Endothelial cell (in vitro differentiated cells): ENCODE results near the gene LRRN2. TPM values are rescaled to one million over a fixed set of nuclear protein-coding genes. Genes with fewer than 3 reads are reported as not detected.

ENCODE experiments used
- DNase-seq: peaks from one replicate; pipeline ENCODE4 v3.0.0; 2021; ENCODE audit warnings: low spot score
- H3K27ac Mint-ChIP-seq: one replicate; pipeline ENCODE4 v1.8.0; 2021; ENCODE audit warnings: mixed read lengths, inconsistent platforms; ENCODE audit not compliant: unreplicated experiment
- H3K27me3 Mint-ChIP-seq: one replicate; pipeline ENCODE4 v1.8.0; 2021; ENCODE audit warnings: mild to moderate bottlenecking, moderate library complexity, mixed read lengths, inconsistent platforms; ENCODE audit not compliant: unreplicated experiment
- H3K36me3 Mint-ChIP-seq: one replicate; pipeline ENCODE4 v1.8.0; 2021; ENCODE audit warnings: mild to moderate bottlenecking, low read depth, mixed read lengths, inconsistent platforms; ENCODE audit not compliant: unreplicated experiment
- H3K4me1 Mint-ChIP-seq: one replicate; pipeline ENCODE4 v1.8.0; 2021; ENCODE audit warnings: mild to moderate bottlenecking, mixed read lengths, inconsistent platforms; ENCODE audit not compliant: unreplicated experiment
- H3K4me3 Mint-ChIP-seq: one replicate; pipeline ENCODE4 v1.8.0; 2021; ENCODE audit warnings: mild to moderate bottlenecking, mixed read lengths, inconsistent platforms; ENCODE audit not compliant: unreplicated experiment
- H3K9me3 Mint-ChIP-seq: one replicate; pipeline ENCODE4 v1.8.0; 2021; ENCODE audit warnings: mixed read lengths, inconsistent platforms; ENCODE audit not compliant: unreplicated experiment
- total RNA-seq: library from RNA; stranded (reverse); fragmentation: NEBNext Ultra II Directional; extraction: Animal tissue kit (Norgen Biotek cat#: 25700); gene quantifications from one replicate; pipeline ENCODE4 v1.2.1, GENCODE V29; 2021; ENCODE audit not compliant: unreplicated experiment
- TF ChIP-seq, protein P1 (sequence below): fragments of 200-600 bp; sonication (generic); IDR thresholded peaks from one replicate; pipeline ENCODE4 v1.5.0; 2021; ENCODE audit warnings: antibody characterized with exemption; ENCODE audit not compliant: unreplicated experiment

Gene LRRN2
- total RNA-seq, 1 donor from 2014 or later: 71.1 TPM

- Mint-ChIP-seq H3K4me3 (no peak overlapping the region), H3K9me3 (no peaks in the 10 kb centered on the region), H3K27ac (no peak overlapping the region), H3K27me3 (no peaks in the 10 kb centered on the region), H3K4me1 (peaks cover under 1% of the 10 kb centered on the region), H3K36me3 (peaks cover 20% of the 10 kb centered on the region)
- DNase-seq: no peak
- TF ChIP-seq, protein P1, sequence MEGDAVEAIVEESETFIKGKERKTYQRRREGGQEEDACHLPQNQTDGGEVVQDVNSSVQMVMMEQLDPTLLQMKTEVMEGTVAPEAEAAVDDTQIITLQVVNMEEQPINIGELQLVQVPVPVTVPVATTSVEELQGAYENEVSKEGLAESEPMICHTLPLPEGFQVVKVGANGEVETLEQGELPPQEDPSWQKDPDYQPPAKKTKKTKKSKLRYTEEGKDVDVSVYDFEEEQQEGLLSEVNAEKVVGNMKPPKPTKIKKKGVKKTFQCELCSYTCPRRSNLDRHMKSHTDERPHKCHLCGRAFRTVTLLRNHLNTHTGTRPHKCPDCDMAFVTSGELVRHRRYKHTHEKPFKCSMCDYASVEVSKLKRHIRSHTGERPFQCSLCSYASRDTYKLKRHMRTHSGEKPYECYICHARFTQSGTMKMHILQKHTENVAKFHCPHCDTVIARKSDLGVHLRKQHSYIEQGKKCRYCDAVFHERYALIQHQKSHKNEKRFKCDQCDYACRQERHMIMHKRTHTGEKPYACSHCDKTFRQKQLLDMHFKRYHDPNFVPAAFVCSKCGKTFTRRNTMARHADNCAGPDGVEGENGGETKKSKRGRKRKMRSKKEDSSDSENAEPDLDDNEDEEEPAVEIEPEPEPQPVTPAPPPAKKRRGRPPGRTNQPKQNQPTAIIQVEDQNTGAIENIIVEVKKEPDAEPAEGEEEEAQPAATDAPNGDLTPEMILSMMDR: no peak
Measured at GRCh38 chr1:204672482-204673121, 12.9 kb downstream of the LRRN2 start.

DNA sequence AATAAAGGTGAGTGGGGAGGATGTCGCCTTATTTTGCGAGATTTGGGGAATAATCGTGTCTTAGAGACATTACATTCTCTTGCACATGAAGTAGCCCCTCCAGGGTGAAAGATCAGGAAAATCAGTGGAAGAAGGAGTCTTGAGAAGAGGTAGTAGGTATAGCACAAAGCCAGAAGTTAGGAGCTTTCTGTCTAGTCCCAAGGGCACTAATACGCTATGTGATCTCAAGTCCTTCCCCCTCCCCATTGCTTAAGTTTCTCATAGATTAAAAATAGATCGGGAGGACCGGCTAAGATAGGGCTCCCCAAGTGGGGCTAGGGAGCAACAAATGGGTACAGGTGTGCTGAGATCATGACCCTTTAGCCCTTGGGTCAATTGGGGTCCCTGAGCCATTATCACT, 13.5 kb downstream of the LRRN2 start:
- Mint-ChIP-seq H3K4me1 (no peaks in the 10 kb centered on the region), H3K27me3 (no peaks in the 10 kb centered on the region), H3K36me3 (peaks cover 21% of the 10 kb centered on the region), H3K9me3 (no peaks in the 10 kb centered on the region), H3K4me3 (no peak overlapping the region), H3K27ac (no peak overlapping the region)
- no peak for DNase-seq
- TF ChIP-seq, protein P1: no peak

DNA sequence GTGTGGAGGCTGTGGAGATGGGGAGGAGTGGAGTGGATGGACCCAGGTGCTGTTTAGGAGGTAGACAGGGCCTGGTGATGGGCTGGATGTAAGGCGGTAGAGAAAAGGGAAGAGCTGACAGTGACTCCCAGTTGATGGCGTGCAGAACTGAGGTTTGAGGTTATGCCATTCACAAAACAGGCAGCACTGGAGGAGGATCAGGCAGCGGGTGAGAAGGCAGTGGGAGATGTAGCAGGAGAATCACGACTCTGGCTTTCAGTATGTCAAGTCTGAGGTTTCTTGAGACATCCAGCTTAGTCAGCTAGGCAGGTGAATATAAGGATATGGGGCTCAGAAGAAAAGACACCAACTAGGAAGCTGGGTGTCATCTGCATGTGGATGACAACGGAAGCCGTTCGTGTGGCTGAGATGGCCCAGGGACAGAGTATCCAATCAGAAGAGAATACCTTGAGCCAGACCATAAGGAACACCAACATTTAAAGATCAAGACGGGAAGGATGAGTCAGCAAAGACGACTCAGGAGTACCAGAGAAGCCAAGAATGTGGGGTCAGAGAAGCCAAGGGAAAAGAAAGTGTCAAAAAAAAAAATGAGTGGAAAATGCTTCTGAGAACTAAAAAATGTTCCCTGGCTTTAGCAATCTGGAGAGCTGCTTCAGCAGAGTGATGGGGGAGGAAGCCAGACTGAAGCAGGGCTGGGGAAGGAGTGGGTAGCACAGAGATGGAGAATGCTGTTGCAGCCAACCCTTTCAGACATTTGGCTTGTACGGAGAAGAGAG, 15.2 kb downstream of the LRRN2 start:
- Mint-ChIP-seq H3K27ac (no peak overlapping the region), H3K9me3 (no peaks in the 10 kb centered on the region), H3K4me3 (no peak overlapping the region), H3K27me3 (no peaks in the 10 kb centered on the region), H3K36me3 (peaks cover 11% of the 10 kb centered on the region), H3K4me1 (peaks cover 4% of the 10 kb centered on the region)
- no peak for DNase-seq
- TF ChIP-seq, protein P1: no peak

GRCh38 chr1:204669579-204669978, 16.0 kb downstream of the LRRN2 start:
- peaks cover 9% of the 10 kb centered on the region for H3K36me3 Mint-ChIP-seq
- DNase-seq: no peak
- TF ChIP-seq, protein P1: no peak
- no peak overlapping the region for H3K4me3 Mint-ChIP-seq
- H3K27me3 Mint-ChIP-seq: no peaks in the 10 kb centered on the region
- H3K9me3 Mint-ChIP-seq: no peaks in the 10 kb centered on the region
- H3K27ac Mint-ChIP-seq: no peak overlapping the region
- H3K4me1 Mint-ChIP-seq: peaks cover 9% of the 10 kb centered on the region

DNA sequence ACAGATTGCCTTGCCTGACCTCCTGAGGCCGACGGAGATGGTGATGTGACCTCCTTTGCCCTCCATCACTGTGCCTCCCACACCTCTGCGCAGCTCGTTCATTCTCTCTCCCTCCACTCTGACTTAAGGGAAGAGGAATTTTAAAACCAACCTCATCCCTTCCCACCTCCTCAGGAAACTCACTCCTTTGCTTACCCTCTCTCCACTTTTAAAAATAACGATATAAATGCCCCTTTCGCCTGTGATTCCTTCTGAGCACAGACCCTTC, 21.2 kb downstream of the LRRN2 start:
- peak overlapping the region; percentile 91 for H3K27ac Mint-ChIP-seq
- peaks cover 49% of the 10 kb centered on the region for H3K4me1 Mint-ChIP-seq
- TF ChIP-seq, protein P1: no peak

More for the DNA sequence above, 21.2 kb downstream of the LRRN2 start:
- no peaks in the 10 kb centered on the region for H3K9me3 Mint-ChIP-seq
- peak overlapping the region; percentile 3 for H3K4me3 Mint-ChIP-seq
- peaks cover 21% of the 10 kb centered on the region for H3K36me3 Mint-ChIP-seq
- no peak for DNase-seq
- peaks cover 7% of the 10 kb centered on the region for H3K27me3 Mint-ChIP-seq
